T-helper 2 cell treated with Interferon-gamma antibody and Interleukin-4, amounts not matched to agents 5 μg/mL and 100 μg/mL, for 36 hours (primary cell): ENCODE data around the gene HPS6.
A peak's percentile ranks its signal among the peaks of the same experiment; 100 is the strongest.

Source experiments
- DNase-seq: peaks from one replicate; pipeline ENCODE4 v3.0.0; 2021; ENCODE audit warnings: low spot score
- H3K27ac Mint-ChIP-seq: one replicate; pipeline ENCODE4 v1.8.0; 2021; ENCODE audit warnings: mild to moderate bottlenecking, mixed read lengths
- H3K27me3 Mint-ChIP-seq: one replicate; pipeline ENCODE4 v1.8.0; 2021; ENCODE audit warnings: low read depth, mixed read lengths
- H3K36me3 Mint-ChIP-seq: one replicate; pipeline ENCODE4 v1.8.0; 2021; ENCODE audit warnings: low read depth, mixed read lengths
- H3K4me1 Mint-ChIP-seq: one replicate; pipeline ENCODE4 v1.8.0; 2021; ENCODE audit warnings: low read depth, mixed read lengths
- H3K4me3 Mint-ChIP-seq: one replicate; pipeline ENCODE4 v1.8.0; 2022; ENCODE audit warnings: mild to moderate bottlenecking, moderate library complexity, mixed read lengths
- H3K9me3 Mint-ChIP-seq: one replicate; pipeline ENCODE4 v1.8.0; 2021; ENCODE audit warnings: mixed read lengths

HPS6 gene

DNA sequence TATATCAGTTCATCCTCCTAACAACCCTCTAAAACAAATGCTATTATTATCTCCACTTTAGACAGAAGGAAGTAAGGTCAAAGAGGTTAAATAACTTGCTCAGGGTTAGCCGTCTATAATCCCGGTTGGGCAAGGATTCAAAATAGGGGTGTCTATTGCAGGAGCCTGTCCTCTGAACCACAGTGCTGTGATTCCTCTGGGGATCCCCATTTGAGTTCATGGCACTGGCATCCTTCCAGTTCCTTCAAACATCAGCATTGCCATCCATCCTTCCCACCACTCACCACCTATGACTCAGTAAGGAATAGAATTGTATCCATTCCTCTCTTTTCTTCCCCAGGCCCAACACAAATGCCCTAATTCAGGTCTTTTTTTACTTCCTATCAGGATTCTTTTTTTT lies 25.6 kb downstream of the HPS6 start:
- no peaks in the 10 kb centered on the region for H3K4me1 Mint-ChIP-seq
- no peaks in the 10 kb centered on the region for H3K9me3 Mint-ChIP-seq
- DNase-seq, result no peak
- H3K27me3 Mint-ChIP-seq, result no peaks in the 10 kb centered on the region
- H3K27ac Mint-ChIP-seq, result no peak overlapping the region
- H3K4me3 Mint-ChIP-seq, result no peak overlapping the region
- H3K36me3 Mint-ChIP-seq, result no peaks in the 10 kb centered on the region

DNA sequence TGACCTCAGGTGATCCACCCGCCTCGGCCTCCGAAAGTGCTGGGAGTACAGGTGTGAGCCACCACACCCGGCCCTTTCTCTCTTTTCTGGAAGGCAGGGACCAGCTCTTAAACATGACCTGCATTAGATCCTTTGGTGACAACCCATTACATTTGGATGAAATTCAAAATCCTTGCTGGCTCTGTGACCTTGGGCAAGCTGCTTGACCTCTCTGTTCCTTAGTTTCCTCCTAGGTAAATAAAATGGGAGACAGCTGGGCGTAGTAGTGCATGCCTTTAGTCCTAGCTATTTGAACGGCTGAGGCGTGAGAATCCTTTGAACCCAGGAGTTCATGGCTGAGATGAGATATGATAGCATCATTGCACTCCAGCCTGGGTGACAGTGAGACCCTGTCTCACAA lies 31.3 kb downstream of the HPS6 start:
- no peak for DNase-seq
- Mint-ChIP-seq H3K9me3 (no peaks in the 10 kb centered on the region), H3K27ac (no peak overlapping the region), H3K4me3 (no peak overlapping the region), H3K4me1 (no peaks in the 10 kb centered on the region), H3K36me3 (peaks cover 5% of the 10 kb centered on the region), H3K27me3 (no peaks in the 10 kb centered on the region)

DNA sequence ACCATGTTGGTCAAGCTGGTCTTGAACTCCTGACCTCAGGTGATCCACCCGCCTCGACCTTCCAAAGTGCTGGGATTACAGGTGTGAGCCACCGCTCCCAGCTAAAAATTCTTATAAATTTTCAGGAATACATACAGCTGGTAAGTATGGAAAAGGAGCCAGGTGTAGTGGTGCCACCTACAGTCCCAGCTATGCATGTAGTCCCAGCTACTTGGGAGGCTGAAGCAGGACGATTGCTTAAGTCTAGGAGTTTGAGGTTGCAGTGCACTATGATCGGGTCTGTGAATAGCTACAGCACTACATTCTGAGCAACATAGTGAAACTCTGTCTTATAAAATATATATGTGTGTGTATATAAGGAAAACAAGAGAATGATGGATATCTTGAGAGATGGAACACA lies 36.0 kb downstream of the HPS6 start:
- no peak for DNase-seq
- no peaks in the 10 kb centered on the region for H3K9me3 Mint-ChIP-seq
- no peak overlapping the region for H3K4me3 Mint-ChIP-seq
- H3K27ac Mint-ChIP-seq, result no peak overlapping the region
- H3K27me3 Mint-ChIP-seq, result no peaks in the 10 kb centered on the region
- peaks cover 7% of the 10 kb centered on the region for H3K36me3 Mint-ChIP-seq
- H3K4me1 Mint-ChIP-seq, result peaks cover 11% of the 10 kb centered on the region

DNA sequence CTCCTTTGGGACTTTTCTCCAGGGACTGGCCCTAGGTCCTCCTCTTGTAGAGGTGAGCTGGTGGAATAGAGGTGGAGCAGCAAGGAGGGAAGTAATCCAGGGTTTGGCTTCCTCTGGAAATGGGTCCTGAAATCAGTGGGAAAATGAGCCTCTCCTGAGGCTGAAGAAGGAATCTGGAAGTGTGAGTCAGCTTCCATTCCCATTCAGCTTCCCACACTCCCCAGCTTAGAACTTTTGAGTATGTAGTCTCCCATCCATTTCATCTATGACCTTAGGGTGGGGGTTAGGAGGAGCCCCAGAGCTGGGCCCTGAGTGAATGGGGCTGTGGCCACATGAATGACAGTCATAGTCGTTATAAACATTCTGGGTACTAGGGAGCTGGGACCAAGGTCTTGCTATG lies 37.3 kb downstream of the HPS6 start:
- no peak for DNase-seq
- Mint-ChIP-seq H3K4me3 (no peak overlapping the region), H3K27ac (no peak overlapping the region), H3K9me3 (no peaks in the 10 kb centered on the region), H3K27me3 (no peaks in the 10 kb centered on the region), H3K36me3 (peaks cover 8% of the 10 kb centered on the region), H3K4me1 (peaks cover 13% of the 10 kb centered on the region)

DNA sequence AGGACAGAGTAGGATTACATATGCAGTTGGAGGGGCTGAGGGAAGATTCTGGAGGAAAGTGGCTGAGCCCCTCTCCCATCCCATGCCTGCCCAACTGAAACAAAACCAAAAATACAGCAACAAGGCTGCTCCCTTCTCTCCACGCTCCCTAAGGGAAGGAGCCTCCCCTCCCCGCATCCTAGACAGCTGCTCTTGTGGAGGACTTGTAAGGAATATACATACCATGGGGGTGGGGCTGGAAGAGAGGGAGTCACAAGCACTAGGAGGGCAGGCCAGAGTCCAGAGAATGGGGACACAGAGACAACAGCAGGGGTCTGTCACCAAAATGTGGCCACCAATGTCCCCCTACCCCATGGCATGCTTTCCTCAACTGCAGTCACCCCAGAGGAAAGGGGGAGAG lies 41.8 kb downstream of the HPS6 start:
- H3K27me3 Mint-ChIP-seq, result no peaks in the 10 kb centered on the region
- no peak overlapping the region for H3K4me3 Mint-ChIP-seq
- no peaks in the 10 kb centered on the region for H3K9me3 Mint-ChIP-seq
- peaks cover 33% of the 10 kb centered on the region for H3K36me3 Mint-ChIP-seq
- no peak for DNase-seq
- H3K4me1 Mint-ChIP-seq, result peaks cover 13% of the 10 kb centered on the region
- H3K27ac Mint-ChIP-seq, result no peak overlapping the region

DNA sequence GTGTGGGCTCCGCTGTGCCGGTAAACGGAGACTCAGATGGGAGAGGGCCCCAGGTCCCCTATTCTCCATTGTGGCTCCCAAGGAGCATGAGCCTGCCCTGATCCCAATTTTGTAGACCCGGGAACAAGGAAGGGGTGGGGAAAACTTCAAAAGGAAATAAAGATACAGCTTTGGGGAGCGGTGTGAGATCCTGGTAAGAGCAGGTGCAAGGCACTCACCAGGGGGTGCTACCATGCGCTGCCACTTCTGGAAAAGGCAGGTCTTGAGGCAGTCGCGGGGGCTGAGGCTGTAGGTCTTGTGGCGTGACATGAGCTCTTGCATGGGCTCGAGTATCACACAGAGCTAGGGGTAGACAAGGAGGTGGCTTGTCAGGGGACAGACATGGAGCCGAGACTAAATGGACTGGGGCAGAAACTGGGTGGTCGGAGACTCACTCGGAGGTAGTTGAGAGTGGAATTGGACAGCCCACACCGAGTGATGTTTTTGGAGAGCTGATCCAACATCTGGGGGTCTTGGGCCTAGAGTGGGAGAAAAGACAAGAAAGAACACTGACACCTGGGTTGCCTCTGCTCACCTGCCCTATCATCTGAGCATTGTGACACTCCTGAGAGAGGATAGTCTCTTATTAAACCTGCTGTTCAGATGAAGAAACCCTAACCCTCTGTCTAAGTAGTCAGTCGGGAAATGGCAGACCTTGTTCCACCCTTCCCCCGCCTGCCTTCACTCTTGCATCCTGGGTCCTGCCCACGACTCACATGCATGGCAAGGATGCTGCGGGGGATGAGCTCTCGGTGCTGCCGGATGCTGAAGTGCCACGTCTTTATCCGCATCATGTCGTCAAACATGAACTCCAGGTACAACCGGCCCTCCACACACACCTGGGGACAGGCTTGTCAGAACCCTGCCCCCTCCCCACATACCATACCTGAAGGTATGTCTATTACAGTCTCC lies 44.3 kb downstream of the HPS6 start:
- H3K9me3 Mint-ChIP-seq, result no peaks in the 10 kb centered on the region
- DNase-seq, result no peak
- peaks cover 43% of the 10 kb centered on the region for H3K36me3 Mint-ChIP-seq
- H3K4me1 Mint-ChIP-seq, result peaks cover 25% of the 10 kb centered on the region
- H3K4me3 Mint-ChIP-seq, result no peak overlapping the region
- no peak overlapping the region for H3K27ac Mint-ChIP-seq
- no peaks in the 10 kb centered on the region for H3K27me3 Mint-ChIP-seq

DNA sequence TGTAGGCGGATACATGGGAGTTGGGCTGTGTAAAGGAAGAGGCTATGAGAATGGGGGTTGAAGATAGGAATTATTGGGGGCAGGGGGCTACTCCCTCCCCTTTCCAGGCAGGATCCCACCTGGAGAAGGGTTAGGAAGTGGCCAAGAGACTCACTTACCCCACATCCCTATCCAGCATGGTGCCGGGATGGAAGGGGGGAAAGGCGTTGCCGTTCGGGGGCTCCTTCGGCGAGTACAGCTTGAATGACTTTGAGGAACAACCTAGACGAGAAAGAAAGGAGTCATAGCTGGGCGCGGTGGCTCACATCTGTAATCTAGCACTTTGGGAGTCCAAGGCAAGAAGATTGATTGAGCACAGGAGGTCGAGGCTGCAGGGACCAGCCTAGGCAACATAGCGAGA lies 46.1 kb downstream of the HPS6 start:
- Mint-ChIP-seq H3K36me3 (peaks cover 40% of the 10 kb centered on the region), H3K4me1 (peaks cover 23% of the 10 kb centered on the region), H3K27ac (no peak overlapping the region), H3K27me3 (no peaks in the 10 kb centered on the region), H3K4me3 (no peak overlapping the region), H3K9me3 (no peaks in the 10 kb centered on the region)
- no peak for DNase-seq

DNA sequence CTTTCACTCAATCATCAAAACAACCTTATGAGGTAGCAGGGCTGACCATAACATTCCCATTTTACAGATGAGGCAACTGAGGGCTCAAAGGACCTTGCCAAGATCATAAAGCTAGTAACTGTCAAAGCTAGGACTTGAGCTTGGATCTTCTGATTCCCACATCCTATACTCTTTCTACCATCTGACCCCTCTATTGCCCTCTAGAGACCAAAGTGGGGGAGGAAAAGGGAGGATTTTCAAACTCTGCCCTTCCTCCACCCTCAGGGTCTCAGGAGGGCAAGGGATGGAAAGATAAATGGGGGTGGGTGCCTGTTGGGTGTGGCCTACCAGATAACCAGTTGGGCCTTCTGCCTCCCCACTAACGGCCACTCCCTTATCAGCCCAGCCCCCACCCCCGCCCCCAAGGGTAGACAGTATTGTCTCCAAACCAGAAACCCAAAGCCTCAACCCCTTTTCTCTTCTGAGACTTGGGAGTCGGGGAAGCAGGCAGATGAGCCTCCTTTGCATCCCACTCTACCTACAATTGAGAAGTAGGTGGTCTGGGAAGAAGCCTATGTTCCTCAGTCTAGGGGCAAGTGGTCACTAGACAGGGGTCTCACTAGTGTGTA lies 47.2 kb downstream of the HPS6 start:
- H3K4me3 Mint-ChIP-seq, result peak overlapping the region; percentile 82
- peaks cover 32% of the 10 kb centered on the region for H3K4me1 Mint-ChIP-seq
- H3K9me3 Mint-ChIP-seq, result no peaks in the 10 kb centered on the region
- no peak for DNase-seq
- H3K27me3 Mint-ChIP-seq, result no peaks in the 10 kb centered on the region
- no peak overlapping the region for H3K27ac Mint-ChIP-seq
- H3K36me3 Mint-ChIP-seq, result peaks cover 39% of the 10 kb centered on the region

DNA sequence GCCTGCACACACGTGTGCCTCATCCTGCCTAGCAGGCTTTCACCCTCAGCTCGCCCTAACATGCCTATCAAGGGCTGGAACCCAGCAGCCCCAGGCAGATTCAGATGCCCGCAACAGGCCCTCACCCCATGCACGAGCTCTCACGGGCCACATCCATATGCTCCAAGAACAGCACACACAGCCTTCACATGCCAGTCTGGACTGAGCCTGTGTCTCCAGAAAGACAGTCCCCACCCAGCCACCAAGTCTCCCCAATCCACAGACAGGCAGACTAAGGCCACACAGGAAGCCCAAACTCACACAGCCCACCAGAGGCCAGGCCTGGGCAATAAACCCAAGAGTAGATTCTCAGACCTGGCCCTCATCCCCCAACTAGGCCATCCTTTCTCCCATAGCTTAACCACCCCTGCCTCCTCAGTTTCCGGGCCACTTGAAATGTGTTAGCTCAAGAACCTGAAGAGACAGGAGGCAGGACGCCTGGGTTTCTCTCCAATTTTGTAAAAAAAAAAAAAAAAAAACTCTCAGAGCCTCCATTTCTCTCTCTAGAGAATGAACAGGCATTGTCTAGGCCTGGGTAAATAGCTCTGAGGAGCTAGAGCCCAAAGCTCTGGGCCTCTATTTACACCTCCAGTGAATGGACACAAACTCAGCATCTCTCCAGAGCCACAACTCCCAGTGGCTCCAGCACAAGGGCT lies 48.3 kb downstream of the HPS6 start:
- no peaks in the 10 kb centered on the region for H3K27me3 Mint-ChIP-seq
- peaks cover 38% of the 10 kb centered on the region for H3K36me3 Mint-ChIP-seq
- peaks cover 42% of the 10 kb centered on the region for H3K4me1 Mint-ChIP-seq
- peak overlapping the region; percentile 79 for H3K27ac Mint-ChIP-seq
- no peaks in the 10 kb centered on the region for H3K9me3 Mint-ChIP-seq
- peak overlapping the region; percentile 82 for H3K4me3 Mint-ChIP-seq
- no peak for DNase-seq

DNA sequence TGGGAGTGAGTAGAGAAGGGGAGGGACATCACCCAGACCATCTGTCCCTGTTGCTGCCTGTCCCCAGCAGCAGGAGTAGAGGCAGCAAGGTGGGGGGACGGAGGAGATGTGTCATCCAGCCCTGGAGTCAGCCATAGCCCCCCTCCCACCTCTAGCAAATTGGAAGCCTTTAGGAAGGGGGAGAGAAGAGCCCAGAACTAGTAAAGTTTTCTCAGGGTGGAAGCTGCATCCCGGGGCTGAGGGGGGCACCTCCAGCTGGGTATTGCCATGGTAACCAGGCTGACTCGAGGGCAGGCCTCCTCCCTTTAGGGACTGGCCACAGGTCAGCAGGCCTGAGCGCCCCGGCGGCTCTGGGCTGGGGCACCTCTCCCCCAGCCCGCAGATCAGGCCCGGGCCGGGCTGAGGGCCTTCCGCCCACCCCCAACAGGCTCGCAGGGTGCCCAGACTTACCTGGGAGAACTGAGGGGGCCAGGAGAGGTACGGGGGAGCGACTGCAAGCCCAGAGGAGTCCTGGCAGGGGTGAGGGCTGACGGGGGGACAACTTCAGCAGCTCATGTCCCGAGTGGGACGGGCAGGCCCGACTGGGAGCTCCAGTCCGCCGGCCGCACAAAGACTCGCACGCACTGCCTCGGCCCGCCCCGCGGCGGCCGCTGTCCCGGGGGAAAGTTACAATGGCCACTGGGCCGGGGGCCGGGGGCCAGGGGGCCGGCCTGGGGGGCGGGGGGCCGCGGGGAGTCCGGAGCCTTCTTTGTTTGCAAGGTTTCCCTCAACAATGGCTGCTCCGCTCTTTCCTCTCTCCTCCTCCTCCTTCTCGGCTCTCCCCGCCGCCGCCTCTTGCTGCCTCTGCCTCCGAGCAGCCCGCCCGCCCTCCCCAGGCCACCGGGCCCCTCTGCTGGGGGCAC lies 49.1 kb downstream of the HPS6 start:
- H3K27ac Mint-ChIP-seq, result peak overlapping the region; percentile 94
- peaks cover 31% of the 10 kb centered on the region for H3K36me3 Mint-ChIP-seq
- H3K9me3 Mint-ChIP-seq, result no peaks in the 10 kb centered on the region
- DNase-seq, result no peak
- no peaks in the 10 kb centered on the region for H3K27me3 Mint-ChIP-seq
- peak overlapping the region; percentile 94 for H3K4me3 Mint-ChIP-seq
- peaks cover 49% of the 10 kb centered on the region for H3K4me1 Mint-ChIP-seq

DNA sequence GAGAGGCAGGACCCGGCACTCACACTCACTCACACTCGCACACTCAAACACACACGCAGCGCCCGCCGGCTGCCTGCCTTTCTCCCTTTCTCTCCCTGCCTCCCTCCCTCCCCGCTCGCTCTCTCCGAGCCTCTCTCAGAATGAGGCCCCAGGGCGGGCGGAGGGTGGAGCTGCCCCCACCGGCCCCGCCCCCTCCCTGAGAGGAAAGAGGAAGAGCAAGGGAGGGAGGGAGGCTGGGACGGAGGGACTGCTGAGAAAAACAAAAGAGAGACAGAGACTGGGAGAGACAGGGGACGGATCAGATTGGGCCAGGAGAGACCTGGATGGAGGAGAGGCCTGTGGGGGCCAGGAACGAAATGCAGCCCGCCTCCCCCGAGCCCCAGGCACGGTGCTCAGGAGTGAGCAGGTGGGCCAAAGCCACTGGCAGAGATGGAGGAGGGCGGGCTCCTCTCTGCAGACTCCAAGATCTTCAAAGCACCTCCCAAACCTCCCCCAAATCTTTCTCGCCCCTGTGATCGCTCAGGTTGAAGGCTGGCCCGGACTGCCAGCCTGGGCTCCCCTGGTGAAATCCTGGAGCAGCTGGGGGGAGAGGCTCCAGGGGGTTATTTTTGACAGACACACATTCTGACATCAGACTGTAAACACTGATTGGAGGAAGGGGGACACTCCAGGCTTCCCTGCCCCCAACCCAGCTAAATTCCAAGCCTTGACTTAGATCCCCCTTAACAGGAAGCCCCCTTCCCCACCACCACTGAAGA lies 49.9 kb downstream of the HPS6 start:
- Mint-ChIP-seq H3K9me3 (no peaks in the 10 kb centered on the region), H3K27me3 (no peaks in the 10 kb centered on the region), H3K4me1 (peaks cover 52% of the 10 kb centered on the region), H3K36me3 (peaks cover 24% of the 10 kb centered on the region), H3K27ac (peak overlapping the region; percentile 94), H3K4me3 (peak overlapping the region; percentile 94)
- DNase-seq, result peak; percentile 78

DNA sequence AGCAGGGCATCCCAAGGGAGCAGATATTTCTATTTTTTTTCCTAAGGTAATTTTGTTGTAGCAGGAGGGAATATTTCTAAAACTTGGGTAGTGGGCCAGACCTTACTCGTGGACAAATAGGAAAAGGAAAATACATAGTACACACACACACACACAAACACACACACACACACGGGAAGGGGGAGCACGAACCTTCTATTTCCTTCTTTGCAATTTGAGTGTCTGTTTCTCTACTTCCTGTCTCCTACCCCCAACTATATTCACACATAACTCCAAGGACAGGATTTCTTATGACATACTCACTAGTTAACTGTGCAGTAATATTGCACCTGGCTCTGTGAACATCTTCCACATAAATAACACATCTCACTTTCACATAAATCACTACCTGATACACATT lies 50.6 kb downstream of the HPS6 start:
- H3K27me3 Mint-ChIP-seq, result no peaks in the 10 kb centered on the region
- peaks cover 20% of the 10 kb centered on the region for H3K36me3 Mint-ChIP-seq
- peaks cover 52% of the 10 kb centered on the region for H3K4me1 Mint-ChIP-seq

DNA sequence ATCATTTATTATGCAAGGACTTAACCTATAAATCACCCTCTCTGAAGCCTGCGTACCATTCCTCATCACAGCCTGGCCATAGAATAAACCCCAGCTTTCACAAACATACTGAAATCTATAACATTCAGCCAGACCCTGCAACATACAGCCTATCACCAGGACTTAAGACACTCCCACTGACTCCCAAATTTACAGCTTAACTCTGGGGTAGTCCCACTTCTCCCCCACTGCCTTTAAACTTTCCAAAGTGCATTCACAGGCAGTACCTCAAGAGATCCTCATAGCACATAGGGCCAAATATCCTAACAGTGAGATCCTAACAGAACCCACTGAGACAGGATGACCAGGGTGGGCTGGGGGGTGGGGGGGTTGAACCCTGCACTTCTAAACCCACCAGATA lies 51.5 kb downstream of the HPS6 start:
- H3K4me3 Mint-ChIP-seq, result peak overlapping the region; percentile 94
- H3K27me3 Mint-ChIP-seq, result no peaks in the 10 kb centered on the region
- H3K27ac Mint-ChIP-seq, result peak overlapping the region; percentile 62
- H3K36me3 Mint-ChIP-seq, result peaks cover 14% of the 10 kb centered on the region
- DNase-seq, result no peak
- H3K9me3 Mint-ChIP-seq, result no peaks in the 10 kb centered on the region
- peaks cover 60% of the 10 kb centered on the region for H3K4me1 Mint-ChIP-seq

More for the DNA sequence above, 50.6 kb downstream of the HPS6 start:
- peak overlapping the region; percentile 94 for H3K4me3 Mint-ChIP-seq
- DNase-seq, result no peak
- H3K27ac Mint-ChIP-seq, result peak overlapping the region; percentile 94
- no peaks in the 10 kb centered on the region for H3K9me3 Mint-ChIP-seq
